Caco-2 (cell line): Measurements from ENCODE around the gene DNAJA3. TPM values are rescaled to one million over a fixed set of nuclear protein-coding genes. Genes with fewer than 3 reads are reported as not detected.

Experiments used
- BruUV-seq: library from RNA; stranded (reverse); fragments of 400-500 nt; replicated peaks from 2 replicates; lab custom pipeline; 2021; lab: Mats Ljungman, UMichigan
- CTCF ChIA-PET: fragments of 300-600 bp; sonication (Branson Sonifier 250); formaldehyde crosslinking; loops from one replicate; lab custom pipeline; 2022; ENCODE audit warnings: antibody characterized with exemption; lab: Charles Lee
- POLR2A ChIA-PET: fragments of 300-600 bp; sonication (Branson Sonifier 250); formaldehyde crosslinking; loops from one replicate; lab custom pipeline; 2022; ENCODE audit warnings: antibody characterized with exemption; lab: Charles Lee
- DNase-seq, 2 experiments: peaks; one replicate each; pipeline versions ENCODE4 v3.0.0 to v3.0.0-alpha.2; 2020 to 2022
- H3K27me3 ChIP-seq: replicated peaks from 2 replicates; pipeline ENCODE4 v1.6.0; 2011; ENCODE audit warnings: low read length; ENCODE audit not compliant: control insufficient read depth, insufficient read depth
- H3K36me3 ChIP-seq: 2 replicates; pipeline ENCODE4 v1.5.1; 2011; ENCODE audit warnings: low read length; ENCODE audit not compliant: control insufficient read depth, insufficient read depth
- H3K4me1 ChIP-seq: fragments of 250-450 bp; sonication (Bioruptor Pico); 2 replicates; pipeline ENCODE4 v1.5.1; 2020; ENCODE audit warnings: mild to moderate bottlenecking
- H3K4me3 ChIP-seq: 2 replicates; pipeline ENCODE4 v1.5.1; 2011; ENCODE audit warnings: low read depth, mild to moderate bottlenecking, control low read depth, low read length
- H3K9me3 ChIP-seq: fragments of 250-450 bp; sonication (Bioruptor Pico); 2 replicates; pipeline ENCODE4 v1.5.1; 2020; ENCODE audit warnings: mild to moderate bottlenecking, moderate library complexity
- H3K27ac Mint-ChIP-seq: one replicate; pipeline ENCODE4 v1.8.0; 2022; ENCODE audit warnings: mixed read lengths; ENCODE audit not compliant: unreplicated experiment
- H3K27me3 Mint-ChIP-seq: one replicate; pipeline ENCODE4 v1.8.0; 2022; ENCODE audit warnings: mixed read lengths; ENCODE audit not compliant: insufficient read depth, unreplicated experiment
- H3K36me3 Mint-ChIP-seq: one replicate; pipeline ENCODE4 v1.8.0; 2022; ENCODE audit warnings: mild to moderate bottlenecking, mixed read lengths; ENCODE audit not compliant: insufficient read depth, unreplicated experiment
- H3K4me1 Mint-ChIP-seq: one replicate; pipeline ENCODE4 v1.8.0; 2022; ENCODE audit warnings: low read depth, mixed read lengths; ENCODE audit not compliant: unreplicated experiment
- H3K4me3 Mint-ChIP-seq: one replicate; pipeline ENCODE4 v1.8.0; 2022; ENCODE audit warnings: mild to moderate bottlenecking, moderate library complexity, mixed read lengths; ENCODE audit not compliant: unreplicated experiment
- H3K9me3 Mint-ChIP-seq: one replicate; pipeline ENCODE4 v1.8.0; 2022; ENCODE audit warnings: mixed read lengths; ENCODE audit not compliant: unreplicated experiment
- intact Hi-C: fragments of 100-400 bp; cut with micrococcal nuclease; formaldehyde crosslinking; loops from one replicate; pipeline ENCODE4 v1.10.0; 2022; ENCODE audit not compliant: unreplicated experiment
- total RNA-seq: library from RNA; stranded (reverse); gene quantifications from 2 replicates; pipeline ENCODE4 v1.2.3, GENCODE V29; 2022
- TF ChIP-seq, protein P1 (sequence below), 2 experiments: fragments of 200-600 bp in 1 of 2; IDR thresholded peaks; 1 replicate in 1 of 2; 2 replicates in 1 of 2; pipeline versions ENCODE4 v1.5.1 to v1.8.0; 2011 to 2022; ENCODE audit warnings: antibody characterized with exemption in 1 of 2, control low read depth in 1 of 2, inconsistent platforms in 1 of 2, low read depth in 1 of 2, low read length in 1 of 2, mild to moderate bottlenecking in 1 of 2, moderate library complexity in 1 of 2; ENCODE audit not compliant: insufficient read depth in 1 of 2, severe bottlenecking in 1 of 2, unreplicated experiment in 1 of 2

Gene DNAJA3
- total RNA-seq, 1 experiment from 2014 or later = 77.1 TPM

DNA sequence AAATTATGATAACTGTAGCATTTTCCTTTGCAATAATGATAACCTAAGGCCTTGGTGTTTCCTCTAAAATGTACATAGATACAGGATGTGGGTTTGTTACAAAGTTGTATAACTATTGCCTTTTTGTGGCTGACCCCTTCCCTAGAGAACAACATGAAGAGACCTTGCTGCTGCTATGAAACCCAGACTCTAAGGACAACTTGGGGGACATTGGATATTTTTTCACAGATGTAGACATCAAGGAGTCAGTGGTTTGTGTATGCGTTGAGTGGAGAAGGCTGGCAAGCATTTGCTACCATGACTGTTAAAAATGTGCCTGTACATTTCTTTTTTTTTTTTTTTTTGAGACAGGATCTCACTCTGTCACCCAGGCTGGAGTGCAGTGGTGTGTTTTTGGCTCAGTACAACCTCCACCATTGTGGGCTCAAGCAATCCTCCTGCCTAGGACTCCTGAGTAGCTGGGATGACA is 62.9 kb downstream of the DNAJA3 start:
- ChIA-PET CTCF (no interaction called here), POLR2A (interaction anchor here (1.1 kb wide), 1 partner anchor 12 kb away, joined by 7 read pairs; the partner anchor contains the start of gene HMOX2)
- intact Hi-C loops = no loop called here
- H3K4me3 ChIP-seq = no peak overlapping the region
- H3K27me3 ChIP-seq = no peaks in the 10 kb centered on the region
- Mint-ChIP-seq H3K27ac (no peak overlapping the region), H3K9me3 (no peaks in the 10 kb centered on the region), H3K4me3 (no peak overlapping the region), H3K36me3 (peaks cover 21% of the 10 kb centered on the region), H3K27me3 (no peaks in the 10 kb centered on the region), H3K4me1 (peaks cover 6% of the 10 kb centered on the region)
- H3K36me3 ChIP-seq = no peaks in the 10 kb centered on the region; the same call in 1 of the 2 replicates
- H3K9me3 ChIP-seq = no peaks in the 10 kb centered on the region
- TF ChIP-seq, protein P1, sequence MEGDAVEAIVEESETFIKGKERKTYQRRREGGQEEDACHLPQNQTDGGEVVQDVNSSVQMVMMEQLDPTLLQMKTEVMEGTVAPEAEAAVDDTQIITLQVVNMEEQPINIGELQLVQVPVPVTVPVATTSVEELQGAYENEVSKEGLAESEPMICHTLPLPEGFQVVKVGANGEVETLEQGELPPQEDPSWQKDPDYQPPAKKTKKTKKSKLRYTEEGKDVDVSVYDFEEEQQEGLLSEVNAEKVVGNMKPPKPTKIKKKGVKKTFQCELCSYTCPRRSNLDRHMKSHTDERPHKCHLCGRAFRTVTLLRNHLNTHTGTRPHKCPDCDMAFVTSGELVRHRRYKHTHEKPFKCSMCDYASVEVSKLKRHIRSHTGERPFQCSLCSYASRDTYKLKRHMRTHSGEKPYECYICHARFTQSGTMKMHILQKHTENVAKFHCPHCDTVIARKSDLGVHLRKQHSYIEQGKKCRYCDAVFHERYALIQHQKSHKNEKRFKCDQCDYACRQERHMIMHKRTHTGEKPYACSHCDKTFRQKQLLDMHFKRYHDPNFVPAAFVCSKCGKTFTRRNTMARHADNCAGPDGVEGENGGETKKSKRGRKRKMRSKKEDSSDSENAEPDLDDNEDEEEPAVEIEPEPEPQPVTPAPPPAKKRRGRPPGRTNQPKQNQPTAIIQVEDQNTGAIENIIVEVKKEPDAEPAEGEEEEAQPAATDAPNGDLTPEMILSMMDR (IDR thresholded peaks at IDR 0.05; ENCODE audit: insufficient read depth in 1 of 2, low read depth in 1 of 2, low read length in 1 of 2, severe bottlenecking in 1 of 2, unreplicated experiment in 1 of 2) = no peak
- BruUV-seq = no TSS peak
- DNase-seq = no peak
- peaks cover 14% of the 10 kb centered on the region for H3K4me1 ChIP-seq

DNA sequence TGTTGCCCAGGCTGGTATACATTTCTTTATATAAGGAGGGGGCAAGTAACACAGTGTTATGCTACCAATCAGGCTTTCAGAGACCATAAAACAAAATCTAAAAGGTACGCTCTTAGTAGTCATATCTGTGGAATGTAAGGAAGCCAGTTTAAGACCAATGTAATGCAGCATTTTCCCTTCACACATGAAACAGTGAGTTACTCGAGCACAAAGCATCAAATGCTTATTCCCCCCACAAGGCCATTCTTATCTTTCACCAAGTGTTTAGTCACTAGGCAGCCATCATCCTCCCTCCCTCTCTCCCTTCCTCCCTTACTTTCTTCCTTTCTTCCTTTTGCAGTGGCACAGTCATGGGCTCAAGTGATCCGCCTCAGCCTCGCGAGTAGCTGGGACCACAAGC is 63.4 kb downstream of the DNAJA3 start:
- Mint-ChIP-seq H3K4me1 (peaks cover 6% of the 10 kb centered on the region), H3K27ac (no peak overlapping the region), H3K4me3 (no peak overlapping the region), H3K27me3 (no peaks in the 10 kb centered on the region), H3K9me3 (no peaks in the 10 kb centered on the region), H3K36me3 (peaks cover 22% of the 10 kb centered on the region)
- H3K4me3 ChIP-seq = no peak overlapping the region
- no TSS peak for BruUV-seq
- POLR2A ChIA-PET = no interaction called here
- H3K4me1 ChIP-seq = peaks cover 14% of the 10 kb centered on the region
- intact Hi-C loops = no loop called here
- H3K36me3 ChIP-seq = no peaks in the 10 kb centered on the region; the same call in 1 of the 2 replicates
- DNase-seq = no peak
- H3K27me3 ChIP-seq = no peaks in the 10 kb centered on the region
- TF ChIP-seq, protein P1 (IDR thresholded peaks at IDR 0.05; ENCODE audit: insufficient read depth in 1 of 2, low read depth in 1 of 2, low read length in 1 of 2, severe bottlenecking in 1 of 2, unreplicated experiment in 1 of 2) = no peak
- no peaks in the 10 kb centered on the region for H3K9me3 ChIP-seq
- CTCF ChIA-PET = no interaction called here

DNA sequence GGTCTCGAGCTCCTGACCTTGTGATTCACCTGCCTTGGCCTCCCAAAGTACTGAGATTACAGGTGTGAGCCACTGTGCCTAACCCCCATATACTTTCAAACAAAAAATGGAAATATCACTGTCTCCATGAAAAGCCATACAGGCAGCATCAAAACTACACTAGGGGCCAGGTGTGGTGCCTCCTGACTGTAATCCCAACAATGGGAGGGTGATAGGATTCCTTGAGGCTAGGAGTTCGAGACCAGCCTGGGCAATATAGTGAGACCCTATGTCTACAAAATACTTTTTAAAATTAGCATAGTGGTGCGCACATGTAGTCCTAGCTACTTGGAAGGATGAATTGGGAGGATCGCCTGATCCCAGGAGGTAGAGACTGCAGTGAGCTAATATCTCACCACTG is 66.2 kb downstream of the DNAJA3 start:
- ChIA-PET POLR2A (interaction anchor here (0.7 kb wide), 1 partner anchor 28 kb away, joined by 3 read pairs; no protein-coding TSS in a partner anchor), CTCF (no interaction called here)
- Mint-ChIP-seq H3K4me3 (no peak overlapping the region), H3K36me3 (peaks cover 6% of the 10 kb centered on the region), H3K27ac (no peak overlapping the region), H3K4me1 (no peaks in the 10 kb centered on the region), H3K9me3 (no peaks in the 10 kb centered on the region), H3K27me3 (no peaks in the 10 kb centered on the region)
- no peak for DNase-seq
- H3K36me3 ChIP-seq = no peaks in the 10 kb centered on the region
- no TSS peak for BruUV-seq
- H3K4me1 ChIP-seq = peaks cover 9% of the 10 kb centered on the region
- H3K27me3 ChIP-seq = no peaks in the 10 kb centered on the region
- H3K4me3 ChIP-seq = no peak overlapping the region
- TF ChIP-seq, protein P1 (IDR thresholded peaks at IDR 0.05; ENCODE audit: insufficient read depth in 1 of 2, low read depth in 1 of 2, low read length in 1 of 2, severe bottlenecking in 1 of 2, unreplicated experiment in 1 of 2) = no peak
- intact Hi-C loops = no loop called here
- no peaks in the 10 kb centered on the region for H3K9me3 ChIP-seq
